KMS-11 (cell line): ENCODE data around the gene PTPN18.

Experiments used
- H2AFZ ChIP-seq: fragments of 200-600 bp; sonication (generic); 2 replicates; pipeline ENCODE4 v1.6.1; 2016; ENCODE audit warnings: antibody characterized with exemption, mixed run types, low read depth
- H3K27ac ChIP-seq: fragments of 200-600 bp; sonication (generic); 2 replicates; pipeline ENCODE4 v1.6.1; 2016; ENCODE audit warnings: mild to moderate bottlenecking, mixed run types
- H3K27me3 ChIP-seq: fragments of 200-600 bp; sonication (generic); 2 replicates; pipeline ENCODE4 v1.6.1; 2017; ENCODE audit warnings: mild to moderate bottlenecking, low read depth, mixed run types, moderate library complexity; ENCODE audit not compliant: insufficient read depth
- H3K36me3 ChIP-seq: fragments of 200-600 bp; sonication (generic); 2 replicates; pipeline ENCODE4 v1.6.1; 2017; ENCODE audit warnings: mild to moderate bottlenecking, mixed run types; ENCODE audit not compliant: insufficient read depth
- H3K4me1 ChIP-seq: fragments of 200-600 bp; sonication (generic); 2 replicates; pipeline ENCODE4 v1.6.1; 2016; ENCODE audit warnings: mild to moderate bottlenecking, low read depth, mixed run types; ENCODE audit not compliant: poor library complexity, severe bottlenecking
- H3K4me2 ChIP-seq: fragments of 200-600 bp; sonication (generic); 2 replicates; pipeline ENCODE4 v1.7.0; 2016; ENCODE audit warnings: mild to moderate bottlenecking, mixed run types
- H3K4me3 ChIP-seq: fragments of 200-600 bp; sonication (generic); IDR thresholded peaks from 2 replicates; pipeline ENCODE4 v1.6.1; 2017; ENCODE audit warnings: low read depth, low read length, mixed read lengths; ENCODE audit not compliant: insufficient read depth
- H3K79me2 ChIP-seq: fragments of 200-600 bp; sonication (generic); 2 replicates; pipeline ENCODE4 v1.6.1; 2016; ENCODE audit warnings: low read depth, mixed run types; ENCODE audit not compliant: insufficient read depth
- H3K9ac ChIP-seq: fragments of 200-600 bp; sonication (generic); 2 replicates; pipeline ENCODE4 v1.6.1; 2016; ENCODE audit warnings: mild to moderate bottlenecking, mixed run types
- H4K20me1 ChIP-seq: fragments of 200-600 bp; sonication (generic); 2 replicates; pipeline ENCODE4 v1.6.1; 2016; ENCODE audit warnings: mild to moderate bottlenecking, mixed run types; ENCODE audit not compliant: insufficient read depth
- CTCF ChIP-seq: fragments of 200-600 bp; sonication (generic); conservative IDR thresholded peaks from 2 replicates; pipeline ENCODE4 v1.6.1; 2017; ENCODE audit warnings: low read depth, mild to moderate bottlenecking, antibody characterized with exemption, low read length, moderate library complexity, mixed read lengths

Gene PTPN18

GRCh38 chr2:130376433-130377293 is 20.8 kb downstream of the PTPN18 start:
- H2AFZ ChIP-seq, result no peak overlapping the region
- peak overlapping the region; percentile 85 for H3K4me2 ChIP-seq
- no peak overlapping the region for H3K4me3 ChIP-seq
- H3K27ac ChIP-seq, result peak overlapping the region; percentile 66
- H3K36me3 ChIP-seq, result no peaks in the 10 kb centered on the region
- TF ChIP-seq CTCF, result no peak; the same call in 1 of the 2 replicates
- H3K4me1 ChIP-seq, result peaks cover 59% of the 10 kb centered on the region
- H4K20me1 ChIP-seq, result no peaks in the 10 kb centered on the region
- peaks cover 18% of the 10 kb centered on the region; the same call in 1 of the 2 replicates for H3K79me2 ChIP-seq
- H3K9ac ChIP-seq, result no peak overlapping the region; the same call in 1 of the 2 replicates
- no peaks in the 10 kb centered on the region for H3K27me3 ChIP-seq

GRCh38 chr2:130377491-130377890 is 21.6 kb downstream of the PTPN18 start:
- H3K4me3 ChIP-seq, result no peak overlapping the region
- H3K4me2 ChIP-seq, result peak overlapping the region; percentile 85
- H2AFZ ChIP-seq, result no peak overlapping the region
- H3K9ac ChIP-seq, result no peak overlapping the region; the same call in 1 of the 2 replicates
- peak overlapping the region; percentile 66; the same call in 1 of the 2 replicates for H3K27ac ChIP-seq
- peaks cover 18% of the 10 kb centered on the region; the same call in 1 of the 2 replicates for H3K79me2 ChIP-seq
- TF ChIP-seq CTCF, result no peak
- peaks cover 59% of the 10 kb centered on the region for H3K4me1 ChIP-seq
- H3K27me3 ChIP-seq, result no peaks in the 10 kb centered on the region
- no peaks in the 10 kb centered on the region for H3K36me3 ChIP-seq
- H4K20me1 ChIP-seq, result no peaks in the 10 kb centered on the region

DNA sequence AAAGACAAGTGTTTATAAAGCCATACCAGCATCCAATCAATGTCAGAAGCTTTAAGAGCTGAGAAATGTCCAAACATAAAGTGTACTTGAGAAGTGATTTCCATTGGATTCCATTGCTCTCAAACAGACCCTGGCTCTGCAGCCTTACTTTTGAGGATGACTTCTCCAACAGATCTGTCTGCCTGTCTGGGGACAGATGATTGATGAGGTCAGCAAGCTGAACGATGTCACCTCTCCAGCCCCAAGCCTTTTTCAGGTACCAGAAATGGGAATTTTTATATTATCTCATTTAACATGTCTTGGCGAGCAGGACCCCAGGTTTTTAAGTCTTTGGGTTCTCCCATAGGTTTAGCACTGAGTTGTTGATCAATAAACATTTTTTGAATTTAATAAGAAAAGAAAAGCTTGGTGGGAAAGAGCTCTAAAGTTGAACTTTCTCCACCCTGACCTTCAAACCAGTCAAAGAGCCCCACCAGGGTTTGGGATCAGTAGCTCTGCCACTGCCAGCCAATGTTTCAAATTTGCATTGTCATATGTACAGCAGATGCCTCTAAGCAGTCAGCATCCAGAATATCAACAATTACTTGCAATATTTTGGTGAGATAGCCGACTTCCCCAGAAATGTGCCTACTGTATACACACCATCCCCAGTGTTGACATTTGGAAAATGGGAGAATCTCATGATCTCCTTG is 22.5 kb downstream of the PTPN18 start:
- no peaks in the 10 kb centered on the region for H3K27me3 ChIP-seq
- peaks cover 55% of the 10 kb centered on the region for H3K4me1 ChIP-seq
- H3K4me2 ChIP-seq, result peak overlapping the region; percentile 85; the same call in 1 of the 2 replicates
- no peaks in the 10 kb centered on the region for H3K36me3 ChIP-seq
- H3K79me2 ChIP-seq, result peaks cover 11% of the 10 kb centered on the region; the same call in 1 of the 2 replicates
- H3K4me3 ChIP-seq, result no peak overlapping the region
- H2AFZ ChIP-seq, result no peak overlapping the region
- no peak for TF ChIP-seq CTCF
- H3K27ac ChIP-seq, result no peak overlapping the region
- no peak overlapping the region for H3K9ac ChIP-seq
- H4K20me1 ChIP-seq, result no peaks in the 10 kb centered on the region

GRCh38 chr2:130378898-130379214 is 23.0 kb downstream of the PTPN18 start:
- Histone ChIP-seq H3K4me1 (peaks cover 50% of the 10 kb centered on the region), H3K4me3 (no peak overlapping the region), H3K4me2 (no peak overlapping the region), H4K20me1 (no peaks in the 10 kb centered on the region), H3K36me3 (no peaks in the 10 kb centered on the region), H3K9ac (no peak overlapping the region), H2AFZ (no peak overlapping the region), H3K79me2 (peaks cover 6% of the 10 kb centered on the region; the same call in 1 of the 2 replicates), H3K27ac (no peak overlapping the region), H3K27me3 (no peaks in the 10 kb centered on the region)
- no peak for TF ChIP-seq CTCF
